ENCODE data around the gene CDC42BPA. TPM values are rescaled to one million over a fixed set of nuclear protein-coding genes. Genes with fewer than 3 reads are reported as not detected.

The CDC42BPA gene
- total and polyA plus RNA-seq, 2 donors from 2014 or later: 11.2 to 60.7 TPM

- Histone ChIP-seq H3K4me3 (ENCODE audit: low read length in 3 of 3) (no peak overlapping the region), H3K9me3 (ENCODE audit: control insufficient read depth in 2 of 3, insufficient read depth in 1 of 3, low read length in 3 of 3) (no peaks in the 10 kb centered on the region), H3K27me3 (ENCODE audit: control insufficient read depth, insufficient read depth, low read length) (no peaks in the 10 kb centered on the region), H3K4me1 (ENCODE audit: control insufficient read depth in 2 of 3, insufficient read depth in 2 of 3, low read depth in 1 of 3, low read length in 3 of 3) (no peaks in the 10 kb centered on the region), H3K36me3 (ENCODE audit: control insufficient read depth in 2 of 3, insufficient read depth in 3 of 3, low read length in 3 of 3) (no peaks in the 10 kb centered on the region), H3K9ac (ENCODE audit: low read length in 3 of 3) (no peak overlapping the region), H3K27ac (ENCODE audit: low read depth in 2 of 2, low read length in 2 of 2) (no peak overlapping the region)
- no peak for TF ChIP-seq CTCF (IDR thresholded peaks at IDR 0.05; ENCODE audit: borderline replicate concordance, extremely low read depth, insufficient read depth)
- intact Hi-C loops (cut with DNase I): no loop called here
- FAIRE-seq (no peak), DNase-seq (no peak)
These were observed 19.6 kb downstream of the CDC42BPA start for GRCh38 chr1:227298512-227299240.

GRCh38 chr1:227297073-227297793, 21.1 kb downstream of the CDC42BPA start:
- Histone ChIP-seq H3K27me3 (ENCODE audit: control insufficient read depth, insufficient read depth, low read length) (no peaks in the 10 kb centered on the region), H3K36me3 (ENCODE audit: control insufficient read depth in 2 of 3, insufficient read depth in 3 of 3, low read length in 3 of 3) (no peaks in the 10 kb centered on the region), H3K9me3 (ENCODE audit: control insufficient read depth in 2 of 3, insufficient read depth in 1 of 3, low read length in 3 of 3) (no peaks in the 10 kb centered on the region), H3K4me1 (ENCODE audit: control insufficient read depth in 2 of 3, insufficient read depth in 2 of 3, low read depth in 1 of 3, low read length in 3 of 3) (no peaks in the 10 kb centered on the region), H3K27ac (ENCODE audit: low read depth in 2 of 2, low read length in 2 of 2) (no peak overlapping the region), H3K4me3 (ENCODE audit: low read length in 3 of 3) (no peak overlapping the region), H3K9ac (ENCODE audit: low read length in 3 of 3) (no peak overlapping the region)
- FAIRE-seq: no peak
- no peak for DNase-seq
- intact Hi-C loops (cut with DNase I): no loop called here
- no peak for TF ChIP-seq CTCF (IDR thresholded peaks at IDR 0.05; ENCODE audit: borderline replicate concordance, extremely low read depth, insufficient read depth)

GRCh38 chr1:227295609-227296008, 22.7 kb downstream of the CDC42BPA start:
- Histone ChIP-seq H3K27me3 (ENCODE audit: control insufficient read depth, insufficient read depth, low read length) (no peaks in the 10 kb centered on the region), H3K9ac (ENCODE audit: low read length in 3 of 3) (no peak overlapping the region), H3K9me3 (ENCODE audit: control insufficient read depth in 2 of 3, insufficient read depth in 1 of 3, low read length in 3 of 3) (no peaks in the 10 kb centered on the region), H3K27ac (ENCODE audit: low read depth in 2 of 2, low read length in 2 of 2) (no peak overlapping the region), H3K4me3 (ENCODE audit: low read length in 3 of 3) (no peak overlapping the region), H3K4me1 (ENCODE audit: control insufficient read depth in 2 of 3, insufficient read depth in 2 of 3, low read depth in 1 of 3, low read length in 3 of 3) (no peaks in the 10 kb centered on the region), H3K36me3 (ENCODE audit: control insufficient read depth in 2 of 3, insufficient read depth in 3 of 3, low read length in 3 of 3) (no peaks in the 10 kb centered on the region)
- no peak for TF ChIP-seq CTCF (IDR thresholded peaks at IDR 0.05; ENCODE audit: borderline replicate concordance, extremely low read depth, insufficient read depth)
- FAIRE-seq (no peak), DNase-seq (no peak)
- intact Hi-C loops (cut with DNase I): no loop called here
